Middle frontal gyrus (tissue), 1 donor: Measurements from ENCODE around the gene POLR3A.
"Not testable (repeated sequence)": the region's sequence is repeated elsewhere in the genome, so short reads cannot be mapped to it uniquely, and the experiment has no call there.

ENCODE experiments used
- DNase-seq: peaks from one replicate; pipeline ENCODE4 v3.0.0-alpha.2; 2015; ENCODE audit warnings: low spot score; ENCODE audit errors: extremely low spot score

POLR3A gene

DNA sequence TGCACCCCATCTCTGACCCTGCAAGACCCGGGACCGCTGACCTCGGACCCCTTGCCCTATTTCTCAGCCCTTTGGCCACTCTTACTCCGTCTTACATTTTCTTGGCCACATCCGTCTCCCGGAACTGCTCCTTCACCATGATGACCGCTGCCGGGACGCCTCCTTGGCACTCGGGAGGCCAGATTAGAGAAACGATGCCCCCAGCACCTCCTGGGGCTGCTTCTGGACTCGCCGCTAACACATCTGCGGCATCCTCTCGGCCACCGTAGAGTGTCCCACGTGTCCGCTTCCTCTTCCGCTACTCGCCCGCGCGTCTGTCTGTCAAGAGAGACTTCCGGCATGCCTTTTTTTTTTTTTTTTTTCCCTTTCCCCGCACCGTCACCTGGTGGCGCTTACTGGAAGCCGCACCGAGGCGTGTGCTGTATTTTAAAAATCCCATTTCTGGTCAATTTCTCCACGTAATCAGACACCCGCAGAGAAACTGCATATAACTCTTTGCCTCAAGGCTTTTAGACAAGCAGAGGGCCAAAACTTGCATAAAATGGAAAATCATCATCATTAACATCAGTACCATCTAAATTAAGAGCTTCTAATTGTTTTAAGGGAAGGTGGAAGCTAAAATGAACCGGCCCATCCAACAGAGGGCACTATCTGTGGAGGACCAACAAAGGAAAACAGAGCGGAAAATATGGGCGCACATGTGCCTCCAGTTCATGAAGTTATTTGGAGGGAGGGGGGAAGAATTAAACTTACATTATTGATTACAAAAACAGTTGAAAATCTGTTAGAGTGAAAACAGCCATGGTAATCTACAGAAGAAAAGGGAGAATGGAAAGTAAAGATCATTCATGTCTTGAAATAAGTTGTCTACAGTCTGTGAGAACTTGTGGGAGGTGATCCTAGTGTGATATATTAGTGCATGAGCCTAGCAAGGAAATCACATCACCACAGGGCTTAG, at the start of gene POLR3A:
POLR3A (minus strand) TSS at position 247 of the 958 bp plus-strand sequence; CDS start at position 139, 108 bp downstream.
- peak; percentile 80 for DNase-seq

GRCh38 chr10:78078539-78079330, 49.4 kb upstream of the POLR3A start:
- DNase-seq, result no peak

DNA sequence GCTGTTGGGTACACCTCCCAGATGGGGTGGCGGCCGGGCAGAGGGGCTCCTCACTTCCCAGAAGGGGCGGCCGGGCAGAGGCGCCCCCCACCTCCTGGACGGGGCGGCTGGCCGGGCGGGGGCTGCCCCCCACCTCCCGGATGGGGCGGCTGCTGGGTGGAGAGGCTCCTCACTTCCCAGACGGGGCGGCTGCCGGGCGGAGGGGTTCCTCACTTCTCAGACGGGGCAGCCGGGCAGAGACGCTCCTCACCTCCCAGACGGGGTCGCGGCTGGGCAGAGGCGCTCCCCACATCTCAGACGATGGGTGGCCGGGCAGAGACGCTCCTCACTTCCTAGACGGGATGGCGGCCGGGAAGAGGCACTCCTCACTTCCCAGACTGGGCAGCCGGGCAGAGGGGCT, 46.5 kb upstream of the POLR3A start:
- not testable (repeated sequence) for DNase-seq

DNA sequence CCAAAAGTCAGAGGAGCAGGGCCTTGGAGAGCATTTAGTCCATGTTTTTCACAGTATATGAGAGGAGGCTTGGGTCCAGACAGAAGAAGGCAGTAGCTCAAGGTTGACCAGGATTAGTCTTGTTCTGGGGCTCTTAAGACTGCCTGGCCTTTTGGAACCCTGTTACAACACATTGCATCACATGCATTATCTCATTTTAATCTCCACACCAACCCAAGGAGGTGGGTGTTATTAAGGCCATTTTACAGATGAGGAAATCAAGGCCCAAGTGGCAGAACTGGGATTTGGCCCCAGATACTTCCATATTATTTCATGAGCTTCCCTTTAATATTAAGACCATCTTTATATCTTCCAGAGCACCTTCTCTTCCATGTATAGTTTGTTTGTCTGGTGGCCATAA, 43.2 kb upstream of the POLR3A start:
- no peak for DNase-seq

GRCh38 chr10:78071857-78072179, 42.5 kb upstream of the POLR3A start:
- DNase-seq, result no peak

GRCh38 chr10:78071140-78071856, 42.0 kb upstream of the POLR3A start:
- no peak for DNase-seq

DNA sequence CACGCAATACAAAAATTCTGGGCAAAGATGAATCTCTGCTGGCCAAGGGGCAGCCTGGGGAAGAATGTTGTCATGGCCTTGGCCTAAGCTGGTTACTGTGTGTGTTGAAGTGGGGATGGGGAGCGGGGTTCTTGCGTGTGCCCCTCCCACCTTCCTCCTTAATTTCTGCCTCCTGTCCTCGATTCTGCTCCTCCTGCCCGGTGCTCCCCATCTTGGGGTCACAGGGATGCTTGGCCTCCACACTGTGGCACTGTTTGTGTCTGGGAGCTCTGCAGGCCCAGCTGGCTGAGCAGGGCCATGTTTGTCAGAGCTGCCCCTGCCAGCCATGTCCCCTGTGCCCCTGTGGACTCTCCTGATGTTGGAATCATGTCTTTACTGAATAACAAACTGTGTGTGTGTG, 41.4 kb upstream of the POLR3A start:
- no peak for DNase-seq

DNA sequence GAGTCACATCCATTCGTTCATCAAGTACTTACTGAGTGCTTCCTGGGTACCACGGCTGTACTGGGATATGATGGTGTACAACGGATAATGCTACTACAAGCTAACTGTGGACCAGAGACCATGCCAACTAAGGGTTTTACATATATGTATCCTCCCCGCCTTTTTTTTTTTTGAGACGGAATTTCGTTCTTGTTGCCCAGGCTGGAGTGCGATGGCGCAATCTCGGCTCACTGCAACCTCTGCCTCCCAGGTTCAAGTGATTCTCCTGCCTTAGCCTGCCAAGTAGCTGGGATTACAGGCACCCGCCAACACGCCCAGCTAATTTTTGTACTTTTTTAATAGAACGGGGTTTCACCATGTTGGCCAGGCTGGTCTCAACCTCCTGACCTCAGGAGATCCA, 40.7 kb upstream of the POLR3A start:
- not testable (repeated sequence) for DNase-seq

- no peak for DNase-seq
Observed at GRCh38 chr10:78069151-78069550, 39.8 kb upstream of the POLR3A start.

GRCh38 chr10:78066728-78067430, 37.6 kb upstream of the POLR3A start:
- DNase-seq, result no peak

- DNase-seq, result no peak
Observed at GRCh38 chr10:78066012-78066411, 36.7 kb upstream of the POLR3A start.

- no peak for DNase-seq
Observed at GRCh38 chr10:78065611-78066010, 36.3 kb upstream of the POLR3A start.

GRCh38 chr10:78064919-78065318, 35.6 kb upstream of the POLR3A start:
- not testable (repeated sequence) for DNase-seq

GRCh38 chr10:78063236-78063635, 33.9 kb upstream of the POLR3A start:
- no peak for DNase-seq

GRCh38 chr10:78062296-78062695, 33.0 kb upstream of the POLR3A start:
- DNase-seq, result no peak

GRCh38 chr10:78059906-78060702, 30.8 kb upstream of the POLR3A start:
- no peak for DNase-seq

DNA sequence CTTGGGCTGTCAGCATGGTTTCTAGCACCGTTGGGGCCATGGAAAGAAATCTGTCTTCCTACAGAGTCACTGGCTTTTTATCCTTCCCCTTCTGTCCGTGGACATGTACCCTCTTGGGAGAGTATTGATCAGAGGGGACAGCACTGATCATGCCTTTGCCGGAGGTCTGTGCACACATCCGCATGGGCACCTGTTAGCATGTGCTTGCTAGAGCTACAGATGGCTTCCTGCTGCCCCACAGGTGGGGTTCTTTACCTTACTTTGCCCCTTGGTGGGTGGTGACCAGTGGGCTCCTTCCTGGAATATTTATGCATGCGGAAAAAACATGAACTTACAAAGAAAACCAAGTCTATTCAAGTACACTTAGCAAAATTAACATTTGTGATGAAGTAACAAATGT, 29.2 kb upstream of the POLR3A start:
- no peak for DNase-seq

DNA sequence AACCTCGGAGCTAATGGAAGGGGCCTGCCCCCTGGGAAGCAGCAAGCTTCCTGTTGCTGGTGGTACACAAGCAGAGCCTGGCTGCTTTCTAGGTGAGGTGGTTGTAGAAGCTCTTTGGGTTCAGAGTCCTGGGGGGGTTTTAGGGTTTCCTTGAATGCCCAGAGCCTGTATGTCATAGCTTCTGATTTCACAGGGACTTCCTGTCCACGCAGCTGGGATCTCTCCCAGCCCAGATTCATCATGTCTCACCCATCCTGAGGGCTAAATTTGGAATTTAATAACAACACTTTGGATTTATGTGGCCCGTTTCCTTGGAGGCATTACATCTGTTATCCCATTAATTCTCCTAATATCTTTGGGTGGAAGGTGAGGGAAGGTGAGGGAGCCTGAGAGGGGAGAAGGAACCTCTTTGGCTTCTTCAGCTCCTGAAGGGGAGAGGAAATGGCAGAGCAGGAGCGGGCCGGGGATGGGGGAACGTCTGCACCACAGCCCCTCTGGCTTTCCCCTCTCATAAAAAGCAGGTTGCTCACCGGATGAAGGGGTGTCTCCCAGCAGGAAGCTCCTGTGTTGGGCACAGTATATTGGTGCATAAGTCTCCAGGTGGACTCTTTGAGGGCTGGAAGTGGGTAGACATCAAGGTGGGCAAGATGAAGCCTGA, 24.0 kb upstream of the POLR3A start:
- no peak for DNase-seq

- DNase-seq, result no peak
Observed at GRCh38 chr10:78049851-78050250, 20.5 kb upstream of the POLR3A start.
